GM12873 (cell line): ENCODE measurements around the gene DNAH12.

ENCODE experiments used
- CTCF ChIP-seq: IDR thresholded peaks from 2 replicates; pipeline ENCODE4 v1.5.1; 2012; ENCODE audit warnings: low read depth, mild to moderate bottlenecking, moderate library complexity, low read length, control low read depth; ENCODE audit not compliant: insufficient read depth; ENCODE audit errors: missing control alignments

Gene DNAH12

GRCh38 chr3:57298041-57298440 is 246.1 kb downstream of the DNAH12 start:
- TF ChIP-seq CTCF, result no peak

- no peak for TF ChIP-seq CTCF
These were observed 251.1 kb downstream of the DNAH12 start for GRCh38 chr3:57292897-57293526.

- TF ChIP-seq CTCF, result no peak
These were observed 251.8 kb downstream of the DNAH12 start, which contains the start of gene ASB14 for GRCh38 chr3:57292159-57292896. ASB14 (minus strand) TSS chr3:57292685; CDS start chr3:57292033, 652 bp downstream.

GRCh38 chr3:57288403-57288802 is 255.7 kb downstream of the DNAH12 start:
- no peak for TF ChIP-seq CTCF

GRCh38 chr3:57287205-57287604 is 256.9 kb downstream of the DNAH12 start:
- TF ChIP-seq CTCF, result no peak

- TF ChIP-seq CTCF, result no peak
These were observed 260.8 kb downstream of the DNAH12 start for GRCh38 chr3:57283334-57283733.

GRCh38 chr3:57281715-57282114 is 262.4 kb downstream of the DNAH12 start:
- no peak for TF ChIP-seq CTCF
